K562 (cell line): ENCODE results near the gene COMP. TPM values are rescaled to one million over a fixed set of nuclear protein-coding genes. Genes with fewer than 3 reads are reported as not detected.

Source experiments
- ARID3B ChIP-seq: fragments of 250-450 bp; sonication (Bioruptor Pico); IDR thresholded peaks from 2 replicates; pipeline ENCODE4 v1.4.0; 2020; ENCODE audit warnings: borderline replicate concordance
- ATF1 ChIP-seq, 2 experiments: fragments of 450-650 bp in 1 of 2; IDR thresholded peaks; 2 replicates each; pipeline ENCODE4 v1.6.1; 2016; ENCODE audit warnings: missing compliant biosample characterization in 1 of 2, missing genetic modification characterization in 1 of 2
- CSDE1 ChIP-seq, 2 experiments: fragments of 450-650 bp; IDR thresholded peaks; 2 replicates each; pipeline ENCODE4 v1.6.1; 2016; ENCODE audit warnings: mild to moderate bottlenecking in 1 of 2
- CXXC5 ChIP-seq: fragments of 250-450 bp; sonication (Bioruptor Pico); IDR thresholded peaks from 2 replicates; pipeline ENCODE4 v1.8.0; 2022; ENCODE audit warnings: inconsistent platforms, mild to moderate bottlenecking, moderate library complexity
- DPF2 ChIP-seq: fragments of 450-650 bp; IDR thresholded peaks from 2 replicates; pipeline ENCODE4 v1.6.1; 2016
- ETS1 ChIP-seq: conservative IDR thresholded peaks from 2 replicates; pipeline ENCODE4 v1.6.1; 2011; ENCODE audit warnings: low read depth, mild to moderate bottlenecking, low read length; ENCODE audit not compliant: control insufficient read depth
- GABPB2 ChIP-seq: fragments of 250-450 bp; sonication (Bioruptor Pico); conservative IDR thresholded peaks from 2 replicates; pipeline ENCODE4 v1.5.1; 2021; ENCODE audit warnings: mild to moderate bottlenecking
- GATA2 ChIP-seq: sonication (generic); formaldehyde crosslinking; IDR thresholded peaks from 2 replicates; pipeline ENCODE4 v1.4.0; 2020; ENCODE audit warnings: mild to moderate bottlenecking, missing genetic modification reagents
- GATAD2B ChIP-seq: fragments of 450-650 bp; IDR thresholded peaks from 2 replicates; pipeline ENCODE4 v1.6.1; 2017; ENCODE audit warnings: mild to moderate bottlenecking, borderline replicate concordance
- HMG20A ChIP-seq: fragments of 450-650 bp; formaldehyde crosslinking; conservative IDR thresholded peaks from 2 replicates; pipeline ENCODE4 v1.4.0; 2020; ENCODE audit warnings: mild to moderate bottlenecking, mixed read lengths
- ILF3 ChIP-seq: fragments of 450-650 bp; IDR thresholded peaks from 2 replicates; pipeline ENCODE4 v1.6.1; 2018; ENCODE audit warnings: antibody characterized with exemption, mild to moderate bottlenecking, moderate library complexity, borderline replicate concordance
- KLF13 ChIP-seq: fragments of 450-650 bp; IDR thresholded peaks from 2 replicates; pipeline ENCODE4 v1.6.1; 2016; ENCODE audit warnings: missing genetic modification characterization, low read depth, mild to moderate bottlenecking, missing compliant biosample characterization, moderate library complexity, borderline replicate concordance
- MAFF ChIP-seq: IDR thresholded peaks from 2 replicates; pipeline ENCODE4 v1.6.1; 2012; ENCODE audit warnings: low read length, improper control_type of control experiment
- NCOA6 ChIP-seq: fragments of 450-650 bp; IDR thresholded peaks from 2 replicates; pipeline ENCODE4 v1.6.1; 2017; ENCODE audit warnings: mild to moderate bottlenecking
- NFIX ChIP-seq: fragments of 250-450 bp; sonication (Bioruptor Pico); IDR thresholded peaks from 2 replicates; pipeline ENCODE4 v1.4.0; 2020; ENCODE audit warnings: low read depth, mild to moderate bottlenecking, moderate library complexity
- NFYB ChIP-seq: IDR thresholded peaks from 2 replicates; pipeline ENCODE4 v1.6.1; 2011; ENCODE audit warnings: mild to moderate bottlenecking, moderate library complexity; ENCODE audit not compliant: insufficient read length; ENCODE audit errors: extremely low read depth
- NRF1 ChIP-seq, 2 experiments: fragments of 450-650 bp; IDR thresholded peaks in 1 of 2; conservative IDR thresholded peaks in 1 of 2; 2 replicates each; pipeline ENCODE4 v1.6.1; 2014; ENCODE audit warnings: mild to moderate bottlenecking in 2 of 2
- PCBP2 ChIP-seq: fragments of 200-400 bp; formaldehyde crosslinking; IDR thresholded peaks from 2 replicates; pipeline ENCODE4 v1.6.1; 2018; ENCODE audit warnings: low read length, low read depth, mild to moderate bottlenecking, moderate library complexity; ENCODE audit not compliant: poor library complexity, severe bottlenecking
- RBBP5 ChIP-seq: fragments of 200-600 bp; sonication (generic); IDR thresholded peaks from 2 replicates; pipeline ENCODE4 v1.6.1; 2012; ENCODE audit warnings: borderline replicate concordance, mild to moderate bottlenecking, low read length, control low read depth, inconsistent platforms; ENCODE audit not compliant: insufficient read depth, poor library complexity, severe bottlenecking
- RFX5 ChIP-seq: IDR thresholded peaks from 2 replicates; pipeline ENCODE4 v1.6.1; 2011; ENCODE audit warnings: low read depth, mild to moderate bottlenecking, improper control_type of control experiment, low read length
- SRSF9 ChIP-seq: fragments of 200-400 bp; formaldehyde crosslinking; IDR thresholded peaks from 2 replicates; pipeline ENCODE4 v1.6.1; 2017; ENCODE audit warnings: low read depth, low read length, borderline replicate concordance
- TRIM28 ChIP-seq: fragments of 450-650 bp; IDR thresholded peaks from 2 replicates; pipeline ENCODE4 v1.6.1; 2017
- ZNF239 ChIP-seq: fragments of 250-450 bp; sonication (Bioruptor Pico); IDR thresholded peaks from 2 replicates; pipeline ENCODE4 v1.4.0; 2020; ENCODE audit warnings: mild to moderate bottlenecking
- ZNF57 ChIP-seq: fragments of 450-650 bp; formaldehyde crosslinking; IDR thresholded peaks from 2 replicates; pipeline ENCODE4 v1.4.0; 2020; ENCODE audit warnings: mild to moderate bottlenecking, moderate library complexity
- ZNF79 ChIP-seq: fragments of 250-450 bp; sonication (Bioruptor Pico); IDR thresholded peaks from 2 replicates; pipeline ENCODE4 v1.4.0; 2020; ENCODE audit warnings: low read depth, mild to moderate bottlenecking, moderate library complexity
- polyA plus RNA-seq, 8 experiments: library from polyadenylated mRNA; depleted of rRNA in 4 of 8; stranded (reverse) in 5 of 8; unstranded in 3 of 8; fragments of >200 nt; fragmentation: Nextera tagmentation in 2 of 8; fragmentation: Illumina TruSeq in 1 of 8; extraction: Ambion mirVana in 2 of 8; extraction: Trizol in 1 of 8; gene quantifications; 2 replicates each; pipeline versions ENCODE4 v1.2.1 to v1.2.3, GENCODE V29; 2011 to 2014; ENCODE audit warnings: inconsistent platforms in 1 of 8, missing spikeins in 1 of 8
- total RNA-seq, 7 experiments: library from RNA; depleted of rRNA in 6 of 7; stranded (reverse); fragments of >200 nt in 6 of 7; fragmentation: Illumina TruSeq in 2 of 7; extraction: Trizol in 2 of 7; gene quantifications; 2 replicates each; pipeline versions ENCODE4 v1.2.1 to v1.2.3, GENCODE V29; 2011 to 2021; ENCODE audit warnings: low replicate concordance in 1 of 7

COMP gene
- total and polyA plus RNA-seq, 9 of the 15 experiments (the other 6 are each of a cell fraction or from before 2014, with no cell fraction given): 0.07 TPM; not detected in 8

GRCh38 chr19:18831524-18832305, 40.6 kb upstream of the COMP start, which contains the start of gene UPF1 (continued):
- TF ChIP-seq RBBP5 (peak; percentile 86), ATF1 (CRISPR knock-in tag; IDR thresholded peaks at IDR 0.05) (peak; percentile 4; the same call in 1 of the 2 replicates), ATF1 (tag; IDR thresholded peaks at IDR 0.05) (peak; percentile 28), PCBP2 (no peak), ZNF239 (CRISPR knock-in tag) (no peak), SRSF9 (no peak), GATAD2B (peak; percentile 96), ZNF79 (no peak), ZNF57 (CRISPR knock-in tag) (no peak), DPF2 (0 out of 2 replicates have a peak, but pooled peaks have one; percentile 35), KLF13 (no peak), CSDE1 (IDR thresholded peaks at IDR 0.05) (no peak), NRF1 (conservative IDR thresholded peaks at IDR 0.05 in 1 of 2, IDR thresholded peaks at IDR 0.05 in 1 of 2) (peak; percentile 98), TRIM28 (no peak), MAFF (no peak), ETS1 (peak; percentile 39; the same call in 1 of the 2 replicates), GATA2 (no peak), RFX5 (no peak), NFIX (CRISPR knock-in tag) (no peak), HMG20A (no peak), ARID3B (CRISPR knock-in tag) (no peak), NCOA6 (no peak; the same call in 1 of the 2 replicates), ILF3 (peak; percentile 93), CXXC5 (CRISPR knock-in tag) (peak; percentile 88), NFYB (no peak), GABPB2 (CRISPR knock-in tag) (no peak)
